ENCODE data around the gene TUG1.

The TUG1 gene

DNA sequence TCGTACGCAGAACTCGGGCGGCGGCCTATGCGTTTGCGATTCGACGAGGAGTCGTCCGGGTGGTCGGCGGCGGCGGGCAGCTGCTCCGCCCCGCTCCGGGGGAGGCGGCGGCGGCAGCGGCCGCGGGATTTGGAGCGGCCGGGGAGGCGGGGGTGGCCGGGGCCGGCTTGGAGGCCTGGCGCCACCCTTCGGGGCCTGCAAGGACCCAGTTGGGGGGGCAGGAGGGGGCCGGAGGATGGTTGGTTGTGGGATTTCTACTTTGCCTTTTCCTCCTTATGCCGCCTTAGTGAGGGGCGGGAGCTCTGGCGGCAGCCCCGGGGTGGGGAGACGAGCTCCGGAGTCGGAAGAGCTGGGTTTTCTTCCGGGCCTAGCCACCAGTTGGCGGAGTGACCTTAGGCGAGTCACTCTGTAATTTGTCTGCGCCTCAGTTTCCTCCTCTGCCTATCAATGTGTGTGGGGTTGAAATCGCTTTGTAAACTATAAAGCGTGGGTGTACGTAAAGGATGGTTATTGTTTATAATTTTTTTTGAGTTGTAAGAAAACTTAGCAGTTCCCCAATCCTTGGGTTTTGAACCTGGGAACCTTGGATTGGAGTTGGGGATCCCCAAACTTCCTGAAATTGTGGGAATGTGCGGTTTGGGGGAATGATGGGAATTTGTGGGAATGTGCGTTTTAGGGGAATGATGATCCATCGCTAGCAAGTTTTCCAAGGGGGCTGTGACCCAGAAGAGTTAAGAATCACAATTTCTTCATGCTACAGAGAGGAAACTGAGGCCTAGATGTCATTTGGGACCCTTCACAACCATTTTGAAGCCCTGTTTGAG, 679 bp downstream of the TUG1 start:
- TF ChIP-seq CREB1 (IDR thresholded peaks at IDR 0.05; ENCODE audit: low read depth) (no peak), TAF1 (IDR thresholded peaks at IDR 0.05; ENCODE audit: low read depth) (no peak), TCF12 (IDR thresholded peaks at IDR 0.05; ENCODE audit: low read depth) (no peak), FOXM1 (IDR thresholded peaks at IDR 0.05; ENCODE audit: borderline replicate concordance, low read depth) (no peak), USF1 (IDR thresholded peaks at IDR 0.05) (no peak), NFIC (IDR thresholded peaks at IDR 0.05) (no peak), RAD21 (IDR thresholded peaks at IDR 0.05; ENCODE audit: low read depth) (no peak), YY1 (IDR thresholded peaks at IDR 0.05; ENCODE audit: low read depth) (no peak), CEBPB (IDR thresholded peaks at IDR 0.05) (no peak)
- TF ChIP-seq, protein P1, sequence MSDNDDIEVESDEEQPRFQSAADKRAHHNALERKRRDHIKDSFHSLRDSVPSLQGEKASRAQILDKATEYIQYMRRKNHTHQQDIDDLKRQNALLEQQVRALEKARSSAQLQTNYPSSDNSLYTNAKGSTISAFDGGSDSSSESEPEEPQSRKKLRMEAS (IDR thresholded peaks at IDR 0.05): no peak
- TF ChIP-seq, protein P2, sequence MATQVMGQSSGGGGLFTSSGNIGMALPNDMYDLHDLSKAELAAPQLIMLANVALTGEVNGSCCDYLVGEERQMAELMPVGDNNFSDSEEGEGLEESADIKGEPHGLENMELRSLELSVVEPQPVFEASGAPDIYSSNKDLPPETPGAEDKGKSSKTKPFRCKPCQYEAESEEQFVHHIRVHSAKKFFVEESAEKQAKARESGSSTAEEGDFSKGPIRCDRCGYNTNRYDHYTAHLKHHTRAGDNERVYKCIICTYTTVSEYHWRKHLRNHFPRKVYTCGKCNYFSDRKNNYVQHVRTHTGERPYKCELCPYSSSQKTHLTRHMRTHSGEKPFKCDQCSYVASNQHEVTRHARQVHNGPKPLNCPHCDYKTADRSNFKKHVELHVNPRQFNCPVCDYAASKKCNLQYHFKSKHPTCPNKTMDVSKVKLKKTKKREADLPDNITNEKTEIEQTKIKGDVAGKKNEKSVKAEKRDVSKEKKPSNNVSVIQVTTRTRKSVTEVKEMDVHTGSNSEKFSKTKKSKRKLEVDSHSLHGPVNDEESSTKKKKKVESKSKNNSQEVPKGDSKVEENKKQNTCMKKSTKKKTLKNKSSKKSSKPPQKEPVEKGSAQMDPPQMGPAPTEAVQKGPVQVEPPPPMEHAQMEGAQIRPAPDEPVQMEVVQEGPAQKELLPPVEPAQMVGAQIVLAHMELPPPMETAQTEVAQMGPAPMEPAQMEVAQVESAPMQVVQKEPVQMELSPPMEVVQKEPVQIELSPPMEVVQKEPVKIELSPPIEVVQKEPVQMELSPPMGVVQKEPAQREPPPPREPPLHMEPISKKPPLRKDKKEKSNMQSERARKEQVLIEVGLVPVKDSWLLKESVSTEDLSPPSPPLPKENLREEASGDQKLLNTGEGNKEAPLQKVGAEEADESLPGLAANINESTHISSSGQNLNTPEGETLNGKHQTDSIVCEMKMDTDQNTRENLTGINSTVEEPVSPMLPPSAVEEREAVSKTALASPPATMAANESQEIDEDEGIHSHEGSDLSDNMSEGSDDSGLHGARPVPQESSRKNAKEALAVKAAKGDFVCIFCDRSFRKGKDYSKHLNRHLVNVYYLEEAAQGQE (IDR thresholded peaks at IDR 0.05; ENCODE audit: low read depth): no peak

- TF ChIP-seq TEAD4 (IDR thresholded peaks at IDR 0.05) (no peak), FOXM1 (IDR thresholded peaks at IDR 0.05; ENCODE audit: borderline replicate concordance, low read depth) (no peak), YY1 (IDR thresholded peaks at IDR 0.05; ENCODE audit: low read depth) (no peak), CREB1 (IDR thresholded peaks at IDR 0.05; ENCODE audit: low read depth) (no peak), CEBPB (IDR thresholded peaks at IDR 0.05) (no peak), ZBTB7A (IDR thresholded peaks at IDR 0.05; ENCODE audit: low read depth) (no peak), TAF1 (IDR thresholded peaks at IDR 0.05; ENCODE audit: low read depth) (no peak), EP300 (IDR thresholded peaks at IDR 0.05; ENCODE audit: borderline replicate concordance) (no peak), EGR1 (IDR thresholded peaks at IDR 0.05) (no peak), USF1 (IDR thresholded peaks at IDR 0.05) (no peak), RAD21 (IDR thresholded peaks at IDR 0.05; ENCODE audit: low read depth) (no peak), TCF12 (IDR thresholded peaks at IDR 0.05; ENCODE audit: low read depth) (no peak), NFIC (IDR thresholded peaks at IDR 0.05) (no peak)
- TF ChIP-seq, protein P2 (IDR thresholded peaks at IDR 0.05; ENCODE audit: low read depth): no peak
- TF ChIP-seq, protein P1 (IDR thresholded peaks at IDR 0.05): no peak
Observed at GRCh38 chr22:30970356-30970746, 1.3 kb downstream of the TUG1 start.

GRCh38 chr22:30978304-30978962, 9.4 kb downstream of the TUG1 start:
- TF ChIP-seq, protein P2 (IDR thresholded peaks at IDR 0.05; ENCODE audit: low read depth): no peak
- TF ChIP-seq TEAD4 (IDR thresholded peaks at IDR 0.05): no peak
- no peak for TF ChIP-seq CREB1 (IDR thresholded peaks at IDR 0.05; ENCODE audit: low read depth)
- no peak for TF ChIP-seq USF1 (IDR thresholded peaks at IDR 0.05)
- TF ChIP-seq YY1 (IDR thresholded peaks at IDR 0.05; ENCODE audit: low read depth): no peak
- TF ChIP-seq FOXM1 (IDR thresholded peaks at IDR 0.05; ENCODE audit: borderline replicate concordance, low read depth): no peak
- no peak for TF ChIP-seq TAF1 (IDR thresholded peaks at IDR 0.05; ENCODE audit: low read depth)
- TF ChIP-seq TCF12 (IDR thresholded peaks at IDR 0.05; ENCODE audit: low read depth): no peak
- TF ChIP-seq EP300 (IDR thresholded peaks at IDR 0.05; ENCODE audit: borderline replicate concordance): no peak
- TF ChIP-seq CEBPB (IDR thresholded peaks at IDR 0.05): no peak
- no peak for TF ChIP-seq RAD21 (IDR thresholded peaks at IDR 0.05; ENCODE audit: low read depth)
- TF ChIP-seq, protein P1 (IDR thresholded peaks at IDR 0.05): no peak
- no peak for TF ChIP-seq NFIC (IDR thresholded peaks at IDR 0.05)
- no peak for TF ChIP-seq ZBTB7A (IDR thresholded peaks at IDR 0.05; ENCODE audit: low read depth)
- TF ChIP-seq EGR1 (IDR thresholded peaks at IDR 0.05): no peak

Measured in Ishikawa (cell line).